Measurements from ENCODE around the gene ZBTB5.
"Not testable (repeated sequence)": the region's sequence is repeated elsewhere in the genome, so short reads cannot be mapped to it uniquely, and the experiment has no call there.

The ZBTB5 gene

GRCh38 chr9:37485389-37486255 is 20.4 kb upstream of the ZBTB5 start, which contains the start of gene POLR1E:
TSS of gene POLR1E (plus strand) at chr9:37485948. CDS start at chr9:37486048, 100 bp downstream.
- peak; percentile 87 to 90 for DNase-seq

- DNase-seq = no peak
Measured at GRCh38 chr9:37480759-37481158, 15.5 kb upstream of the ZBTB5 start.

- DNase-seq = not testable (repeated sequence)
Measured at GRCh38 chr9:37477987-37478619, 12.9 kb upstream of the ZBTB5 start.

DNA sequence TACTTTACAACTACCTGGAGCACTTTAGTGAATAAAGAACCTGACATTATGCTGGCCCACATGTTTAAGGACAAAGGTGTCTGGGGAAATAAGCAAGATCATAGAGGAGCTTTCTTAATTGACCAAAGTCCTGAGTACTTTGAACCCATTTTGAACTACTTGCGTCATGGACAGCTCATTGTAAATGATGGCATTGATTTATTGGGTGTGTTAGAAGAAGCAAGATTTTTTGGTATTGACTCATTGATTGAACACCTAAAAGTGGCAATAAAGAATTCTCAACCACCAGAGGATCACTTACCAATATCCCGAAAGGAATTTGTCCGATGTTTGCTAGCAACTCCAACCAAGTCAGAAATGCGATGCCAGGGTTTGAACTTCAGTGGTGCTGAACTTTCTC is 12.2 kb upstream of the ZBTB5 start:
- not testable (repeated sequence) for DNase-seq

- no peak for DNase-seq
Measured at GRCh38 chr9:37476930-37477329, 11.7 kb upstream of the ZBTB5 start.

- no peak for DNase-seq
Measured at GRCh38 chr9:37474438-37474837, 9.2 kb upstream of the ZBTB5 start.

- DNase-seq = not testable (repeated sequence)
Measured at GRCh38 chr9:37473982-37474381, 8.7 kb upstream of the ZBTB5 start.

DNA sequence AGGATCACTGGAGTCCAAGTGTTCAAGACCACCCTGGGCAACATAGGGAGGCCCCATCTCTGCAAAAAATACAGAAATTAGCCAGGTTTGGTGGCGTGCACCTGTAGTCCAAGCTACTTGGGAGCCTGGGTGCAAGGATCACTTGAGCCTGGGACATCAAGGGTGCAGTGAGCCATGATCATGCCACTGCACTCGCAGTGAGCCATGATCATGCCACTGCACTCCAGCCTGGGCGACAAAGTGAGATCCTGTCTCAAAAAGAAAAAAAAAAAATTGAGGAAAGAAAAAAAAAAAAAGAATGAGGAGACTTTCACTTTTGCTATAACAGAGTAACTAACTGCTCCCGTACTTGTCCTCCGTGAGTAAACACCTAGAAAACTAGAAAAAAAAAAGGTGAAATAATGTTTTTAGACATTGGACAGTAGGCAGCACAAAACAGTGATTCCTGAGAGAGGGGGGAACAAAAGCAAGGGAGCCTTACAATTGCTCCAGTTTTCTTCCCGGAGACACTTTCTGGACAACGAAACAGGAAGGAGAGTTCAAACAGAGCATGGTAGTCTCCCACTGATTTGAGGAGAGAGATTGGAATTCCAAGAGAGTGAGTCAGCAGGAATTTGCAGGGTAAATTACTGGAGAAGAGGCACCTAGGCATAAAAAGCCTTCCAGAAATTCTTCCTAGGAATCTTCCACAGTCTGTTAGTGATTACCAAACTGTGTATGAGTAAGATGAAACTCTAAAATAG is 6.9 kb upstream of the ZBTB5 start:
- DNase-seq = no peak

DNA sequence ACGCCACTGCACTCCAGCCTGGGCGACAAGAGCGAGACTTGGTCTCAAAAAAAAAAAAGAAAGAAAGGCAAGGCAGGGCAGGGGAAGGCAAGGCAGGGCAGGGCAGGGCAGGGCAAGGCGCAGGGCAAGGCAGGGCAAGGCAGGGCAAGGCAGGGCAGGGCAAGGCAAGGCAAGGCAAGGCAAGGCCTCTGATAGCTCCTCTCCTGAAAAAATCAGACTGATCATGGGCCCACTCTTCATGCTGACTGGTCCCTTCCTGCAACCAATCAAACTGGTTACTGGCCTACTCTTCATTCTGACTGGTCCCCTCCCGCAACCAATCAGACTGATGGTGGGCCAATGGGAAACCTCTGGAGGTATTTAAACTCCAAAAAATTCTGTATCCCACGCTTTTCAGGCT is 3.4 kb upstream of the ZBTB5 start:
- DNase-seq = no peak

DNA sequence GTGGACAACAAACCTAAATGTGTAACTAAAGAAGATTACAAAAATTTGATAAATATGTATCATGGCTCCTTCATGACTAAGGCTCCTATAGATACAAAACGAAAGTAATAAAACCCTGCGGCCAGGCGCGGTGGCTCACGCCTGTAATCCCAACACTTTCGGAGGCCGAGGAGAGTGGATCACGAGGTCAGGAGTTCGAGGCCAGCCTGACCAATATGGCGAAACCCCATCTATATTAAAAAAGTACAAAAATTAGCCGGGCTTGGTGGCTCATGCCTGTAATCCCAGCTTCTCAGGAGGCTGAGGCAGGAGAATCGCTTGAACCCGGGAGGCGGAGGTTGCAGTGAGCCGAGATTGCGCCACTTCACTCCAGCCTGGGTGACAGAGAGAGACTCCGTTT is 2.3 kb upstream of the ZBTB5 start:
- DNase-seq = not testable (repeated sequence)

- no peak for DNase-seq
Measured at GRCh38 chr9:37466037-37466709, 923 bp upstream of the ZBTB5 start.

DNA sequence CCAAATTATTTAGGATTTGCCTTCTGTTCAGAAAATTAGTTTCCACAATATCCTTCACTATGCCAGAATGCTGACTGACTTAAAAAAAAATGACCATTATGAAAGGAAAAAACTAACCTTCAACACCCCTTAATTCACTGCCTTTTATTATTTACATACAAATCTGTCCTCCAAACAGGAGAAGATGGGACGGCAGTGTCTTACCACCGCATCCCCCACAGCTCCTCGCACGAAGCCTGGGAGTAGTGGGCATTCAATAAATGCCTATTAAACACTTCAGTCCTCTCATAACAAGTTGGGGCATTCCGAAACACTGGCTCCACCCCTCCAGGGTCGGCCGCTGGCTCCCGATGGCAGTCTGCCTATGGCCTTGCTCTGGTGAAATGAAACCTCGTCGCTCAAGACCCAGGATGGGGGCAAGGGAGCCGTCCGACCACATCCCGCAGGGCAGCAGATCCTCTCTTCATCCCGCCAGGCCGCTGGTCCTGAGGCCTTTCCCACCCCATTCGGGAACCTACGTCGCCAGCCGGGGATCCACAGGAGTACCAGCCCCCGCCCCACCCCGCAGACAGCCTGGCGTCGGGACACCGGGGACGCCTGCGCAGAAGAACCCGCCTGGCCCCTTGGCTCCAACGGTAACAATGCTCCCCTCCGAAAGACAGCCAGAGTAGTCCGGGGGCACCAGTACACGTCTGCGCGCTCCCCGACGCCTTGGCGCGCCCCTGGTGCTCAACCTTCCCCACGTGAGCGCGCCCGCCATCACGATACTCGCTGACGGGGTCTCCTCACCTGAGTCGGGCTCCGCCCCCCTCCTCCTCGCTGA is 613 bp downstream of the ZBTB5 start:
- peak; percentile 47 to 54 for DNase-seq

GRCh38 chr9:37464006-37464405 is 1.2 kb downstream of the ZBTB5 start:
- no peak for DNase-seq

- DNase-seq = no peak
Measured at GRCh38 chr9:37456817-37457216, 8.4 kb downstream of the ZBTB5 start.

DNA sequence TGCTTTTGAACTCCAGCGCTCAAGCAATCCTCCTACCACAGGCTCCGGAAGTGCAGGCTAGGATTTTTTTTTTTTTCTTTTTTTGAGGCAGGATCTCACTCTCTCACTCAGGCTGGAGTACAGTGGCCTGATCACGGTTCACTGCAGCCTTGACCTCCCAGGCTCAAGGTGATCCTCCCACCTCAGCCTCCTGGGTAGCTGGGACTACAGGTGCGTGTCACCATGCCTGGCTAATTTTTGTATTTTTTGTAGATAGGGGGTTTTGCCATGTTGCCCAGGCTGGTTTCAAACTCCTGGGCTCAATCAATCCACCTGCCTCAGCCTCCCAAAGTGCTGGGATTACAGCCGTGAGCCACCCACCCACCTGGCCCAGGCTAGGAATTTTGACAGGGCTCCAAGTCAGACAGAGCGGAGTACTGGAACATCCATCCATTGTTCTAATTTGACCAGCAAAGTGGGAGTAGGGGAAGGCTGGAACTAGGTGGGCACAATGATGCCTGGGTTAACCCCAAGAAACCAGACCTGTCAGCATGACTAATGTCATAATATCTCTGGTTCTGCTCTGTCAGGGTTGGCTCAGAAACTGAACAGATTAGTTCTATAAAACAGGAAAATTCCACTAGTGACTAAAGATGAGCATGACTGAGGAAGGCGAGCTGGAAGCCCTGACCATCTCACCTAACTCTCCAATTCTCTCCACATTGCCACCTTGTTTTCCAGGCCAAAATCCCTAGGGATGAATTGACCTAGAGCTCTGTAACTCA is 9.2 kb downstream of the ZBTB5 start:
- no peak for DNase-seq

- no peak for DNase-seq
Measured at GRCh38 chr9:37454238-37454637, 11.0 kb downstream of the ZBTB5 start.

GRCh38 chr9:37453827-37454226 is 11.4 kb downstream of the ZBTB5 start:
- no peak for DNase-seq

DNA sequence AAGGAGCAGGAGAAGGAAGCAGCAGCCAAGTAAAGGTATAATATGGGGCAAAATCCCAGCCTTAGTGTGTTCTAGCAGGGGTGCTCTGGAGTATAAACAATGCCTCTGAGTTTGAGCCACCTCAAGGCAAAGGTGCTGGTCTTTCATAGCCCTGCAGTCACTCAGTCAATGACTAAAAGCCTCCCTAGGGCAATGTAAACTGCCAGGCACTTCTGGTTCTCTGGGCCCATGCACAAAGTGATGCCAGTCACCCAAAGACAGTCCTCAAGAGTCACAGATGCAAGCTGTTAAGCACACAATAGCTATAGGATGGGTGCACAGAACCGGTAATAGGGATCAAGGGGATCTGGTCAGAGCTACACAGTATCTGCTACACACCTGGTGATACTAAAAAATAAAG is 12.6 kb downstream of the ZBTB5 start:
- no peak for DNase-seq

- no peak for DNase-seq
Measured at GRCh38 chr9:37451628-37452027, 13.6 kb downstream of the ZBTB5 start.

DNA sequence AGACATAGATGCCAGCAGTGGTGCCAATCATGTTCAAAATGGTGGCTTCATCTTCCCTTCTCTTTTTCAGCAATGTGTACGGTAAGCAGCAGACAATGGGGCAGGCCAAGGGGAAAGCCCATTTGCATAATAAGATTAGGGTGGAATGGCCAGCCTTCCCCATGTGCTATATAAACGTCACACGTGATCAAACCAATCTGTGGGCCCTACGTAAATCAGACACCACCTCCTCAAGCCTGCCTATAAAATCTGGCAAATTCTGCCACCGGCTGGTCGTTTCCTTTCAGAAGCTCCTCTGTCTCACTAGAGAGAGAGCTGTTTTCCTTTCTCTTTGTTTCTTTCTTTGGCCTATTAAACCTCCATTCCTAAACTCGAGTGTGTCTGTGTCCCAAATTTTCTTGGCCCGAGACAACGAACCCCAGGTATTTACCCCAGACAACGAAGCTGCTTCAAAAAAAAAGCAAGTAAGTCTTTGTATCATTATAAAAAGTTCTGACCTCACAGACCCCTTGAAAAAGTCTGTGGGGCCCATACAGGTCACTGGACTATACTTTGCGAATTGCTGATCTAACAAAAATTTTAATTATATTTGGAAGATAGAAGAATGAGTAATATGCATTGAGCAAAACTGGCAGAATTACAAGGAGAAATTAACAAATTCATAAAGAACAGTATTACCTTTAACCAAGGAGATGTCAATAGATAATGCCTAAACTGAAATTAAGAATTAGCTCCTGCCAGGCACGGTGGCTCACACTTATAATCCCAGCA is 15.2 kb downstream of the ZBTB5 start:
- no peak for DNase-seq
